ENCODE results near the gene SLC13A4.

DNA sequence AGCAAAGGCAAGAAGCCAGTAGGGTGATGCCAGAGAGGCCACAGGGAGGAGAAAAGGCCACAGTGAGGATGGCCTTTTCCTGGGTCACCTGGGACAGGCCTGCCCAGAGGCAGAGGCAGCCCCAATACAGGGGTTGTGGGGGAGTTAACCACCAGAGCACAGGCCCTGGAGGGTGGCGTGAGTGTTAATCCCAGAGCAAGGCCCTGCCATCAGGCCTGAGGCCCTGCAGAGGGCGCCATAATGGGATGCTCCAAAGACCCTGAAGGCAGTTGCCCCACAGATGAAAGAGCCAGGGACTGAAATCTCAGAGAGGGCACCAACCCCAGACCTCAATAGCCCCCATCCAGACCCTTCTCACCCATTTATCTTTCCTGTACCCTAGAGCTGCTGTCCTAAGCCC is 23.9 kb downstream of the SLC13A4 start:
- TF ChIP-seq, protein P1, sequence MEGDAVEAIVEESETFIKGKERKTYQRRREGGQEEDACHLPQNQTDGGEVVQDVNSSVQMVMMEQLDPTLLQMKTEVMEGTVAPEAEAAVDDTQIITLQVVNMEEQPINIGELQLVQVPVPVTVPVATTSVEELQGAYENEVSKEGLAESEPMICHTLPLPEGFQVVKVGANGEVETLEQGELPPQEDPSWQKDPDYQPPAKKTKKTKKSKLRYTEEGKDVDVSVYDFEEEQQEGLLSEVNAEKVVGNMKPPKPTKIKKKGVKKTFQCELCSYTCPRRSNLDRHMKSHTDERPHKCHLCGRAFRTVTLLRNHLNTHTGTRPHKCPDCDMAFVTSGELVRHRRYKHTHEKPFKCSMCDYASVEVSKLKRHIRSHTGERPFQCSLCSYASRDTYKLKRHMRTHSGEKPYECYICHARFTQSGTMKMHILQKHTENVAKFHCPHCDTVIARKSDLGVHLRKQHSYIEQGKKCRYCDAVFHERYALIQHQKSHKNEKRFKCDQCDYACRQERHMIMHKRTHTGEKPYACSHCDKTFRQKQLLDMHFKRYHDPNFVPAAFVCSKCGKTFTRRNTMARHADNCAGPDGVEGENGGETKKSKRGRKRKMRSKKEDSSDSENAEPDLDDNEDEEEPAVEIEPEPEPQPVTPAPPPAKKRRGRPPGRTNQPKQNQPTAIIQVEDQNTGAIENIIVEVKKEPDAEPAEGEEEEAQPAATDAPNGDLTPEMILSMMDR (IDR thresholded peaks at IDR 0.05): no peak
- TF ChIP-seq POLR2A (IDR thresholded peaks at IDR 0.05): no peak

All from uterus (tissue), 2 donors.